H1 (cell line): Measurements from ENCODE around the gene CGB2. TPM values are rescaled to one million over a fixed set of nuclear protein-coding genes. Genes with fewer than 3 reads are reported as not detected.

Experiments used
- CTCF ChIA-PET: fragments of 300-600 bp; sonication (Branson Sonifier 250); formaldehyde crosslinking; loops from one replicate; lab custom pipeline; 2021; ENCODE audit not compliant: partially characterized antibody; lab: Charles Lee
- POLR2A ChIA-PET: fragments of 300-600 bp; sonication (Branson Sonifier 250); formaldehyde crosslinking; loops from one replicate; lab custom pipeline; 2021; ENCODE audit warnings: inconsistent platforms; ENCODE audit not compliant: partially characterized antibody; lab: Charles Lee
- DNase-seq, 2 experiments: peaks; one replicate each; pipeline versions ENCODE4 v3.0.0 to v3.0.0-alpha.2; 2010 to 2022; ENCODE audit warnings: low spot score in 2 of 2, low read depth in 1 of 2, mixed read lengths in 1 of 2
- FAIRE-seq: peaks from 2 replicates; lab custom pipeline; 2011; peaks lifted over from hg19 to GRCh38; lab: Jason Lieb, UNC
- H2AFZ ChIP-seq: 2 replicates; pipeline ENCODE4 v1.8.1; 2012; ENCODE audit warnings: low read length, inconsistent platforms
- H2AK5ac ChIP-seq: 2 replicates; pipeline ENCODE4 v1.6.1; 2013; ENCODE audit warnings: low read depth, low read length
- H2BK120ac ChIP-seq: replicated peaks from 2 replicates; pipeline ENCODE3; 2013; ENCODE audit warnings: low read depth, low read length, inconsistent platforms
- H2BK12ac ChIP-seq: 2 replicates; pipeline ENCODE4 v1.6.1; 2013; ENCODE audit warnings: low read depth, low read length
- H2BK15ac ChIP-seq: 2 replicates; pipeline ENCODE4 v1.6.1; 2013; ENCODE audit warnings: low read length
- H2BK20ac ChIP-seq: 2 replicates; pipeline ENCODE4 v1.6.1; 2013; ENCODE audit warnings: low read length
- H2BK5ac ChIP-seq: 2 replicates; pipeline ENCODE4 v1.6.1; 2013; ENCODE audit warnings: low read depth, low read length
- H3K14ac ChIP-seq: 2 replicates; pipeline ENCODE4 v1.6.1; 2013; ENCODE audit warnings: inconsistent platforms; ENCODE audit not compliant: insufficient read length
- H3K18ac ChIP-seq: 2 replicates; pipeline ENCODE4 v1.6.1; 2013; ENCODE audit warnings: low read length; ENCODE audit errors: extremely low read depth
- H3K23ac ChIP-seq: 2 replicates; pipeline ENCODE4 v1.6.1; 2013; ENCODE audit warnings: inconsistent platforms; ENCODE audit not compliant: insufficient read length
- H3K23me2 ChIP-seq: 2 replicates; pipeline ENCODE4 v1.6.1; 2013; ENCODE audit warnings: low read depth, low read length
- H3K27ac ChIP-seq: 2 replicates; pipeline ENCODE4 v1.6.1; 2011; ENCODE audit warnings: low read depth, low read length, inconsistent platforms
- H3K27me3 ChIP-seq, 4 experiments: replicated peaks in 1 of 4; 1 replicate in 1 of 4; 2 replicates in 3 of 4; pipeline versions ENCODE4 v1.6.1 to v1.8.1; 2011 to 2013; ENCODE audit warnings: low read length in 3 of 4, mild to moderate bottlenecking in 3 of 4, inconsistent platforms in 2 of 4, mixed read lengths in 2 of 4, moderate library complexity in 1 of 4; ENCODE audit not compliant: control insufficient read depth in 3 of 4, insufficient read depth in 3 of 4; ENCODE audit errors: extremely low read depth in 1 of 4
- H3K36me3 ChIP-seq, 4 experiments: 2 replicates each; pipeline versions ENCODE4 v1.6.1 to v1.8.1; 2011 to 2013; ENCODE audit warnings: mild to moderate bottlenecking in 4 of 4, low read length in 3 of 4, moderate library complexity in 2 of 4, control low read depth in 1 of 4, inconsistent platforms in 1 of 4; ENCODE audit not compliant: insufficient read depth in 4 of 4, control insufficient read depth in 2 of 4
- H3K4ac ChIP-seq: replicated peaks from 2 replicates; pipeline ENCODE3; 2013; ENCODE audit warnings: low read length, low read depth, mixed read lengths, inconsistent platforms; ENCODE audit not compliant: insufficient read length
- H3K4me1 ChIP-seq, 4 experiments: replicated peaks in 1 of 4; 1 replicate in 1 of 4; 2 replicates in 3 of 4; pipeline versions ENCODE4 v1.6.1 to v1.8.1; 2011 to 2013; ENCODE audit warnings: low read length in 3 of 4, inconsistent platforms in 2 of 4, mixed read lengths in 1 of 4; ENCODE audit not compliant: insufficient read depth in 4 of 4, control insufficient read depth in 3 of 4
- H3K4me2 ChIP-seq, 2 experiments: 2 replicates each; pipeline versions ENCODE4 v1.6.1 to v1.8.1; 2011 to 2013; ENCODE audit warnings: low read depth in 2 of 2, low read length in 2 of 2, control low read depth in 1 of 2, inconsistent platforms in 1 of 2, mild to moderate bottlenecking in 1 of 2; ENCODE audit not compliant: insufficient read depth in 1 of 2
- H3K4me3 ChIP-seq, 4 experiments: fragments of 200-600, 300-600 bp in 1 of 4; sonication (generic), shearing (Covaris generic), sonication (Bioruptor Twin) in 1 of 4; 2 replicates each; pipeline versions ENCODE4 v1.5.1 to v1.8.1; 2011 to 2016; ENCODE audit warnings: low read length in 4 of 4, low read depth in 3 of 4, control low read depth in 2 of 4, inconsistent platforms in 2 of 4, mild to moderate bottlenecking in 2 of 4, mixed read lengths in 1 of 4, moderate library complexity in 1 of 4; ENCODE audit not compliant: insufficient read depth in 2 of 4; ENCODE audit errors: extremely low read depth in 1 of 4
- H3K56ac ChIP-seq: replicated peaks from 2 replicates; pipeline ENCODE3; 2013; ENCODE audit warnings: low read depth, mild to moderate bottlenecking, mixed read lengths, low read length, inconsistent platforms; ENCODE audit not compliant: insufficient read length
- H3K79me1 ChIP-seq: 2 replicates; pipeline ENCODE4 v1.6.1; 2013; ENCODE audit warnings: low read depth, low read length, control low read depth
- H3K79me2 ChIP-seq, 2 experiments: 2 replicates each; pipeline versions ENCODE4 v1.6.1 to v1.8.1; 2012 to 2013; ENCODE audit warnings: low read length in 2 of 2, mild to moderate bottlenecking in 2 of 2, inconsistent platforms in 1 of 2; ENCODE audit not compliant: insufficient read depth in 2 of 2, control insufficient read depth in 1 of 2
- H3K9ac ChIP-seq, 4 experiments: replicated peaks in 1 of 4; 1 replicate in 1 of 4; 2 replicates in 3 of 4; pipeline versions ENCODE4 v1.6.1 to v1.8.1; 2011 to 2013; ENCODE audit warnings: low read depth in 3 of 4, low read length in 3 of 4, control low read depth in 2 of 4, mild to moderate bottlenecking in 2 of 4, moderate library complexity in 2 of 4, inconsistent platforms in 1 of 4; ENCODE audit errors: extremely low read depth in 1 of 4
- H3K9me3 ChIP-seq, 2 experiments: 2 replicates each; pipeline versions ENCODE4 v1.6.1 to v1.8.1; 2012 to 2013; ENCODE audit warnings: mild to moderate bottlenecking in 2 of 2, moderate library complexity in 2 of 2, control low read depth in 1 of 2, inconsistent platforms in 1 of 2, low read depth in 1 of 2, low read length in 1 of 2, mixed read lengths in 1 of 2; ENCODE audit not compliant: insufficient read depth in 2 of 2
- H4K20me1 ChIP-seq, 2 experiments: replicated peaks in 1 of 2; 2 replicates each; pipeline versions ENCODE3 to v1.8.1; 2011 to 2013; ENCODE audit warnings: inconsistent platforms in 2 of 2, low read length in 2 of 2, mild to moderate bottlenecking in 1 of 2; ENCODE audit not compliant: insufficient read depth in 2 of 2, control insufficient read depth in 1 of 2
- H4K5ac ChIP-seq: 2 replicates; pipeline ENCODE4 v1.6.1; 2013; ENCODE audit warnings: low read length, low read depth, mixed read lengths, inconsistent platforms; ENCODE audit not compliant: insufficient read length
- H4K8ac ChIP-seq: 2 replicates; pipeline ENCODE4 v1.8.0; 2013; ENCODE audit warnings: mild to moderate bottlenecking, moderate library complexity, low read length, inconsistent platforms; ENCODE audit not compliant: insufficient read depth; ENCODE audit errors: extremely low read depth
- H4K91ac ChIP-seq: replicated peaks from 2 replicates; pipeline ENCODE3; 2013; ENCODE audit warnings: low read length, mixed read lengths, inconsistent platforms; ENCODE audit not compliant: insufficient read length
- CREB1 ChIP-seq: IDR thresholded peaks from 2 replicates; pipeline ENCODE4 v1.6.1; 2012; ENCODE audit warnings: inconsistent platforms
- E2F6 ChIP-seq: IDR thresholded peaks from 2 replicates; pipeline ENCODE4 v1.6.1; 2012; ENCODE audit warnings: inconsistent platforms
- KDM4A ChIP-seq: IDR thresholded peaks from one replicate; pipeline ENCODE4 v1.7.1; 2012; ENCODE audit warnings: low read depth, mild to moderate bottlenecking, moderate library complexity, low read length, inconsistent platforms; ENCODE audit not compliant: severe bottlenecking
- RBBP5 ChIP-seq: IDR thresholded peaks from 2 replicates; pipeline ENCODE4 v1.7.1; 2012; ENCODE audit warnings: low read depth, mild to moderate bottlenecking, inconsistent platforms, low read length, moderate library complexity, borderline replicate concordance
- SIX5 ChIP-seq: IDR thresholded peaks from 2 replicates; pipeline ENCODE4 v1.6.1; 2011; ENCODE audit warnings: mild to moderate bottlenecking, low read depth, low read length
- WGBS, 2 experiments: shearing (Covaris generic) in 1 of 2; methylation state at CpG; one replicate each; pipeline versions ENCODE4 v1.1.6 to v1.1.7; 2013 to 2015; ENCODE audit warnings: low lambda C conversion rate in 2 of 2, mixed read lengths in 2 of 2, inconsistent platforms in 1 of 2, low coverage in 1 of 2, missing lambda C conversion rate in 1 of 2; ENCODE audit not compliant: insufficient replicate concordance in 2 of 2, insufficient coverage in 1 of 2, insufficient read length in 1 of 2; ENCODE audit errors: extremely low coverage in 1 of 2, missing lambda C conversion rate in 1 of 2; 5-methylcytosine and 5-hydroxymethylcytosine counted together
- polyA plus RNA-seq, 7 experiments: library from polyadenylated mRNA; depleted of rRNA in 3 of 7; stranded (reverse) in 5 of 7; unstranded in 2 of 7; fragments of >200 nt in 5 of 7; fragments of 200-250 nt in 2 of 7; gene quantifications; 1 replicate in 5 of 7; 2 replicates in 1 of 7; 4 replicates in 1 of 7; pipeline versions ENCODE4 v1.2.1 to v1.2.3, GENCODE V29; 2011 to 2013; ENCODE audit warnings: missing spikeins in 2 of 7, mixed read lengths in 2 of 7
- total RNA-seq: library from RNA; stranded (reverse); fragmentation: NEBNext Ultra II Directional; extraction: Animal tissue kit (Norgen Biotek cat#: 25700); gene quantifications from 2 replicates; pipeline ENCODE4 v1.2.1, GENCODE V29; 2021
- TF ChIP-seq, protein P1 (sequence below): IDR thresholded peaks from 2 replicates; pipeline ENCODE4 v1.6.1; 2012; ENCODE audit warnings: inconsistent platforms
- TF ChIP-seq, protein P2 (sequence below), 3 experiments: IDR thresholded peaks; 1 replicate in 2 of 3; 2 replicates in 1 of 3; pipeline versions ENCODE4 v1.5.1 to v1.6.1; 2011; ENCODE audit warnings: low read length in 3 of 3, mild to moderate bottlenecking in 3 of 3, inconsistent platforms in 2 of 3, low read depth in 1 of 3, moderate library complexity in 1 of 3; ENCODE audit not compliant: insufficient read depth in 1 of 3; ENCODE audit errors: control extremely low read depth in 1 of 3

CGB2 gene
- total and polyA plus RNA-seq, 2 of the 8 experiments (the other 6 are each of a cell fraction or from before 2014, with no cell fraction given), result 0.71 to 3.2 TPM

DNA sequence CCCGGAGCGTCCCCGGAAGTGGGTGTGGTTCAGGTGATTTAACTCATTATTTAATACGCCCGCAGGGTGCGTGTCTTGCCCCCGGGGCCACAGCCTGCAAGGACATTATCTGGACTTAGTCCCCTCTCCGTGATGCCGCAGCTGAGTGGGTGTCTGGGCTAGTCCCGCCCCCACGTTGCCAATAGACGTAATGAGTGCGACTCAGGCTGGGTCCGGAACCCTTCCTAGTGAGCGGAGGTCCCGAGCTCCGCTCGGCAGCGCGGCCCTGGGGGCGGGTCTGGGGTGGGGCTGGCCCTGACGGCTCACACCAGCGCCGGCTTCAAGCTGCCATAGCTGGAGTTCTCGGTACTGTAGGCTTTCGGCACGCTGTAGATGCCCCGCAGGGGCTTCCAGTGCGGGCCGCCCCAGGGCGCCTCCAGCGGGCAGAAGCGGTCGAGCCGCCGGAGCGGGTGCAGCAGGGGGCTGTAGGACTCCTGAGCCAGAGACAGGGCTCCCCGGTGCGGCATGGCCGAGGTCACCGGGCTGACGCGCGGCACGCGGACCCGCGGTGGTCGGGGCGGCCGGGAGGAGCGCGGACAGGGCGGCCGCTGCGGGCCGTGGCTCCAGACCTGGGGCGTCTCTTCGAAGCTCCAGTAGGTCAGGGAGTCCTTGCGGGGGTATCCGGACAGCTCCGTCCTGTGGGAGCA is 13.9 kb upstream of the CGB2 start:
- no peak overlapping the region; the same call in 1 of the 2 replicates for H3K18ac ChIP-seq
- ChIA-PET POLR2A (interaction anchor here (0.6 to 1.5 kb wide), 6 partner anchors 8 to 51 kb away, joined by 3 to 4 read pairs (median 3); partner anchors contain the start of gene RUVBL2), CTCF (interaction anchor here (0.7 to 8.1 kb wide), 6 partner anchors 9 to 229 kb away, joined by 3 to 46 read pairs (median 4); no protein-coding TSS in a partner anchor)
- no peak overlapping the region for H2BK120ac ChIP-seq
- WGBS, 2 experiments, result 8% methylated on average over 38 of the region's 62 CpGs; no CpG with 5 or more reads in 1 of the 2 experiments
- H2AK5ac ChIP-seq, result no peak overlapping the region
- H3K9ac ChIP-seq, result no peak overlapping the region
- H3K14ac ChIP-seq, result no peak overlapping the region
- H4K8ac ChIP-seq, result no peak overlapping the region
- no peak overlapping the region for H2BK12ac ChIP-seq
- no peak overlapping the region for H2BK15ac ChIP-seq
- peaks cover 5 to 19% (median 10%) of the 10 kb centered on the region in 4 experiments; a peak in 7 of 8 replicates for H3K36me3 ChIP-seq
- H3K4me2 ChIP-seq, result peak overlapping the region; percentile 78 to 82
- H4K5ac ChIP-seq, result no peak overlapping the region
- H3K79me1 ChIP-seq, result no peaks in the 10 kb centered on the region
- H3K9me3 ChIP-seq, result no peaks in the 10 kb centered on the region
- no peaks in the 10 kb centered on the region for H3K79me2 ChIP-seq
- H2BK20ac ChIP-seq, result no peak overlapping the region
- no peak overlapping the region for H3K23ac ChIP-seq
- H3K23me2 ChIP-seq, result peaks cover 6% of the 10 kb centered on the region; the same call in 1 of the 2 replicates
- no peak overlapping the region for H3K4ac ChIP-seq
- no peak overlapping the region for H3K56ac ChIP-seq
- no peak overlapping the region for H3K27ac ChIP-seq
- no peak overlapping the region for H4K91ac ChIP-seq
- no peak for TF ChIP-seq SIX5
- TF ChIP-seq CREB1, result peak; percentile 85
- TF ChIP-seq KDM4A, result peak; percentile 65
- TF ChIP-seq E2F6, result peak; percentile 64
- TF ChIP-seq, protein P1, sequence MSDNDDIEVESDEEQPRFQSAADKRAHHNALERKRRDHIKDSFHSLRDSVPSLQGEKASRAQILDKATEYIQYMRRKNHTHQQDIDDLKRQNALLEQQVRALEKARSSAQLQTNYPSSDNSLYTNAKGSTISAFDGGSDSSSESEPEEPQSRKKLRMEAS, result peak; percentile 56; the same call in 1 of the 2 replicates
- TF ChIP-seq RBBP5, result no peak
- TF ChIP-seq, protein P2, sequence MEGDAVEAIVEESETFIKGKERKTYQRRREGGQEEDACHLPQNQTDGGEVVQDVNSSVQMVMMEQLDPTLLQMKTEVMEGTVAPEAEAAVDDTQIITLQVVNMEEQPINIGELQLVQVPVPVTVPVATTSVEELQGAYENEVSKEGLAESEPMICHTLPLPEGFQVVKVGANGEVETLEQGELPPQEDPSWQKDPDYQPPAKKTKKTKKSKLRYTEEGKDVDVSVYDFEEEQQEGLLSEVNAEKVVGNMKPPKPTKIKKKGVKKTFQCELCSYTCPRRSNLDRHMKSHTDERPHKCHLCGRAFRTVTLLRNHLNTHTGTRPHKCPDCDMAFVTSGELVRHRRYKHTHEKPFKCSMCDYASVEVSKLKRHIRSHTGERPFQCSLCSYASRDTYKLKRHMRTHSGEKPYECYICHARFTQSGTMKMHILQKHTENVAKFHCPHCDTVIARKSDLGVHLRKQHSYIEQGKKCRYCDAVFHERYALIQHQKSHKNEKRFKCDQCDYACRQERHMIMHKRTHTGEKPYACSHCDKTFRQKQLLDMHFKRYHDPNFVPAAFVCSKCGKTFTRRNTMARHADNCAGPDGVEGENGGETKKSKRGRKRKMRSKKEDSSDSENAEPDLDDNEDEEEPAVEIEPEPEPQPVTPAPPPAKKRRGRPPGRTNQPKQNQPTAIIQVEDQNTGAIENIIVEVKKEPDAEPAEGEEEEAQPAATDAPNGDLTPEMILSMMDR (IDR thresholded peaks at IDR 0.05; ENCODE audit: control extremely low read depth in 1 of 3, insufficient read depth in 1 of 3, low read depth in 1 of 3, low read length in 3 of 3), result peak; percentile 8 to 35 (median 32)
- peaks cover 0 to 2% of the 10 kb centered on the region in 2 experiments for H4K20me1 ChIP-seq
- H2AFZ ChIP-seq, result no peak overlapping the region
- peaks cover 0 to 17% (median 8%) of the 10 kb centered on the region in 4 experiments; a peak in 5 of 7 replicates for H3K4me1 ChIP-seq
- no peak overlapping the region for H2BK5ac ChIP-seq
- H3K27me3 ChIP-seq, result peaks cover 0 to 15% (median 12%) of the 10 kb centered on the region in 4 experiments; a peak in 6 of 7 replicates
- FAIRE-seq, result no peak
- peak overlapping the region; percentile 27 to 68 (median 40) for H3K4me3 ChIP-seq
- peak in 1 of 2 experiments; percentile 78 for DNase-seq
